CMK (cell line): ENCODE results near the gene EDARADD.
"Not testable (repeated sequence)": the region's sequence is repeated elsewhere in the genome, so short reads cannot be mapped to it uniquely, and the experiment has no call there.

ENCODE experiments used
- DNase-seq: peaks from one replicate; pipeline ENCODE4 v3.0.0-alpha.2; 2010; ENCODE audit warnings: low read depth

Gene EDARADD

GRCh38 chr1:236438614-236439013 is 44.5 kb downstream of the EDARADD start:
- no peak for DNase-seq

DNA sequence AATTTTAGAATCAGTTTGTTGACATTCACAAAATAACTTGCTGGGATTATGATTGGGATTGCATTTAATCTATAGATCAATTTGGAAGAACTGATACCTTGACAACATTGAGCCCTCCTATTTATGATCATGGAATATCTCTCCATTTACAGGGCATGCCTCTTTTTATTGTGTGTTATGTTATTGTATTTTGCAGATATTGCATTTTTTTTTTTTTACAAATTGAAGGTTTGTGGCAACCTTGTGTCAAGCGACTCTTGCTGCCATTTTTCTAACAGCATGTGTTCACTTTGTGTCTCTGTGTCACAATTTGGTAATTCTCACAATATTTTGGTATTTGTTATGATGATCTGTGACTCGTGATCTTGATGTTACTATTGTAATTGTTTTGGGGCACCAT is 46.3 kb downstream of the EDARADD start:
- DNase-seq, result no peak

DNA sequence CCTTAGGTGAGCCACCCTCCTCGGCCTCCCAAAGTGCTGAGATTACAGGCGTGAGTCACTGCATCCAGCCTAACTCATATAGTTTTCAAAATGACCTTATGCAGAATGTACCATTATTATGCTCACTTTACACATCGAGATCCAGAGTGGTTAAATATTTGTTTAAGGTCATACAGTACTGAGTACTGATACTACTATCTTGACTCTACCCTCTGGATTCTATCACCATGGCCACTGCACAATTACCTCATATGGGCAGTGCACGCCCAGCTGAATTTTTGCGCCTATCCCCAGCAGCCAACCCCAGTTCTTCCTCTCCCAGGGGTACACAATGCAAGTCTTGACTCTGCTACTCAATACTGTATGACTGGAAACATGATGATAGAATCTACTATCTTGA is 56.7 kb downstream of the EDARADD start:
- DNase-seq, result no peak

DNA sequence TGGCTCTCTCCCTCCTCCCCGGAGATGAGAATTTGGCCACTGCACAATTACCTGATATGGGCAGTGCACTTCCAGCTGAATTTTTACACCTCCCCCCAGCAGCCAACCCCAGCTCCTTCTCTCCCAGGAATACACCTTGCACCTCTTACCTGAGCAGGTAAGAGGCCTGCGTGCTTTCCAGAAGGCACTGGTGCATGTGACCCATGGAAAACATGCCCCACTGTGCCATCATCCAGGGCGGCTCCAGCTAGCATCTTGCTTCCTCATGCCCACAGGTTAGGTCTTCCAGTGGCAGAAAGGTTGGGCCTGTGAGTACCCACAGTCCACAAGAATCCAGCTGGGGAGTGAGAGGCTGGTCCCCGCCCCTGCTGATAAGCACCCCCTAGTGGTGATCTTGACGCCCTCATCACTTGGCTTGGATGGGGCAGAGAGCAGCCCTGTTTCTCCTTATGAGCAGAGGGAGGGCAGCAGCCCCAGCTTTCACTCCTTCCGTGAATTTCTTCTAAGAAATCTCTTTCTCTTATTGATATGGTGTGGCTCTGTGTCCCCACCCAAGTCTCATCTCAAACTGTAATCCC is 57.8 kb downstream of the EDARADD start:
- DNase-seq, result peak; percentile 31

- DNase-seq, result no peak
Observed at GRCh38 chr1:236455243-236455642, 61.2 kb downstream of the EDARADD start.

DNA sequence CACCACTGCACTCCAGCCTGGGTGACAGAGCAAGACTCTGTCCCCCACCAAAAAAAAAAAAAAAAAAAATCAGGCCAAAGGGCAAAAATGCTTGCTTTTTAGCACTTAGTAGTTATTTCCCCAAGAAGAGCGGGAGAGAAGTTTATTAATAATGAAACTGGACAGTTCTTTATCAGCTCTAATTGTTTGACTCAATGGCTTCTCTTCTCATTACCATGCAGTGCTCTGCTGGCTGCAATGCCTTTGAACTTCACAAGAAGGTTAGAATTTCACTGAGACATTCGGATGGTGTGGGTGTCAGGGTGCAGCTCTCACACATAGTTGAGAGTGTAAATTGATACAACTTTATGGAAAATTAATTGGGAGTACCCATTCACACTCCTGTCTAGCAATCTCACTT is 63.7 kb downstream of the EDARADD start:
- no peak for DNase-seq

GRCh38 chr1:236458996-236459395 is 64.9 kb downstream of the EDARADD start:
- DNase-seq, result no peak

- no peak for DNase-seq
Observed at GRCh38 chr1:236460103-236460502, 66.0 kb downstream of the EDARADD start.

DNA sequence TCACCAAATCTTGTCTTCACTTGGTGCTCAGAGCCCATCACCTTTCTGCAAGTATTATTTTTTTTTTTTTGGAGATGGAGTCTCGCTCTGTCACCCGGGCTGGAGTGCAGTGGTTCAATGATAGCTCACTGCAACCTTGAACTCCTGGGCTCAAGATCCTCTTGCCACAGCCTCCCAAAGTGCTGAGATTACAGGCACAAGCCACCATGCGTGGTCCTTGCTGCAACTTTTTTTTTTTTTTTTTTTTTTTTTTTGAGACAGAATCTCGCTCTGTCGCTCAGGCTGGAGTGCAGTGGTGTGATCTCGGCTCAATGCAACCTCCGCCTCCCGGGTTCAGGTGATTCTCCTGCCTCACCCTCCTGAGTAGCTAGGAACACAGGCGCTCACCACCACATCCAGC is 70.1 kb downstream of the EDARADD start:
- not testable (repeated sequence) for DNase-seq

- DNase-seq, result no peak
Observed at GRCh38 chr1:236465231-236465958, 71.3 kb downstream of the EDARADD start.

DNA sequence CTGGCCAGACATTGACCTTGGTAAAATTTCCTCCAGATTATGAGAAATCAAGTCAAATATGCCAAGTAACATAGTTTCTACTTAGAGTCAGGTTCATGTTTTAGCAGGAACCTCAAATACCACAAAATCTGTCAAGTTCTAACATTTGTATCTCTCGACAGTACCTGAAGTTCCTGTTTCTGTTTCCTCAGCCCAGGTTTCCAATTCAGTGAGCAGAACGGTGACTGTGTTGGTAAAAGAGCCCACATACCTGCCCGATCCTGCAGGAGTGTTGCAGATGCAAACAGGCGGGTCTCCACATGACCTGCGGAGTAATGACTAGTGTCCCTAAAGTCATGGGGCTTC is 71.8 kb downstream of the EDARADD start:
- no peak for DNase-seq

DNA sequence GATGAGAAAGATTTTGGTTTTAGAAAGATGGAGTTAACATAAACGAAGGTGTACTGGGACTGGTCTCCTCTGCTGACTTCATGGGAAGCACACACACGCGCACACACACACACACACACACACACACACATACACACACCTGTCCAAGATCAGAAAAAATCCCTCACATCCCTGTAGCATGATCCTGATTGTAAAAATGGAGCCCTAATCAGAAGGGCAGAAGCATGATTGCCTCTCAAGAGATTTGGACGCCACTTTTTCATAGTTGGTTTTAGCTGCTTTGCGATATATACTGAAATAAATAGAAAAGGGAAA is 73.2 kb downstream of the EDARADD start:
- DNase-seq, result no peak

DNA sequence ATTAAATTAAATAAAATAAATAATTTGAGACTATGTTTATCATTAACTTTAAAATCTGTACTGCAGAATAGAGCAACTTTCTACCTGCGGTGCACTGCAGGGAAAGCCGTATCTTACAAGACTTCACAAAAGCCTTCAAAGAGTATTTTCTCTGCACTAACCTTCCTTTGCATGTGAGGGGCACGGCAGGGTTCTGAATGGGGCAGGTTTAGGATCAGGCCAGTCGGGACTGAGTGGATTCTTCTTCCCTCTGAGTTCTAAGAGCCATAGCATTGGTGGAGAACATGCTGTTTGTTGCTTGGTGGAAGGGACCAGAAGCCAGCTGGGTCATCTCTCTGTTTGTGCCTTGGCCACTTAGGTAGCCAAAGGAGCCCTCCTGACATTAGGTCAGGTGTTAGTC is 74.5 kb downstream of the EDARADD start:
- DNase-seq, result no peak

DNA sequence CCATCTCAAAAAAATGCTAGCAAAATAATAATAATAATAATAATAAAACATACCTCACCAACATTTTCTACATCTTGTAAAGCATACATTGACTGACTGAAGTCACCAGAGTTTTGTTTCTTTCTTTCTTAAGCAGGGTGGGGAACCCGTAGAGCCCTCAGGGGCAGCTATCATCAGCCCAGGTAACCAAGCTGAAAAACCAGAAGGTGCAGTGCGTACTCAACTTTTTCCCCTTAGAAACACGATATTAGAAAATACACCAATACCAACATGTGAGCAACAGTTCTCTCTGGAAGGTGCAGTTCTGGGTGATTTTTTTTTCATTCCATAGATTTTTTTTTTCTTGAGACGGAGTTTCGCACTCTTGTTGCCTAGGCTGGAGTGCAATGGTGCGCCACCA is 75.4 kb downstream of the EDARADD start:
- DNase-seq, result no peak

- DNase-seq, result no peak
Observed at GRCh38 chr1:236471096-236471495, 77.0 kb downstream of the EDARADD start.

- DNase-seq, result no peak
Observed at GRCh38 chr1:236471653-236472052, 77.6 kb downstream of the EDARADD start.

- DNase-seq, result no peak
Observed at GRCh38 chr1:236472850-236473788, 79.0 kb downstream of the EDARADD start.

DNA sequence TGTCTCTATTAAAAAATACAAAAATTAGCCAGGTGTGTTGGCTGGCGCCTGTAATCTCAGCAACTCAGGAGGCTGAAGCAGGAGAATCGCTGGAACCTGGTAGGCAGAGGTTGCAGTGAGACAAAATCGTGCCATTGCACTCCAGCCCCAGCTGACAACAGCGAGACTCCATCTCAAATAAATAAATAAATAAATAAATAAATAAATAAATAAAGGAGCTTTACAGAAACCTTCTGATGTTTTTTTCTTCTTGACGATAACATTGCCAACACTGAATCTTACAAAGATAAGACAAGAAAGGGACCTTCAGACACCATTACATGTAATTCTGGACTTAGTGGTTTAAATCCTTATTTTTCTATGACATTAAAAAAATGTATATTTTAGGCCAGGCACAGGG is 81.9 kb downstream of the EDARADD start:
- no peak for DNase-seq

DNA sequence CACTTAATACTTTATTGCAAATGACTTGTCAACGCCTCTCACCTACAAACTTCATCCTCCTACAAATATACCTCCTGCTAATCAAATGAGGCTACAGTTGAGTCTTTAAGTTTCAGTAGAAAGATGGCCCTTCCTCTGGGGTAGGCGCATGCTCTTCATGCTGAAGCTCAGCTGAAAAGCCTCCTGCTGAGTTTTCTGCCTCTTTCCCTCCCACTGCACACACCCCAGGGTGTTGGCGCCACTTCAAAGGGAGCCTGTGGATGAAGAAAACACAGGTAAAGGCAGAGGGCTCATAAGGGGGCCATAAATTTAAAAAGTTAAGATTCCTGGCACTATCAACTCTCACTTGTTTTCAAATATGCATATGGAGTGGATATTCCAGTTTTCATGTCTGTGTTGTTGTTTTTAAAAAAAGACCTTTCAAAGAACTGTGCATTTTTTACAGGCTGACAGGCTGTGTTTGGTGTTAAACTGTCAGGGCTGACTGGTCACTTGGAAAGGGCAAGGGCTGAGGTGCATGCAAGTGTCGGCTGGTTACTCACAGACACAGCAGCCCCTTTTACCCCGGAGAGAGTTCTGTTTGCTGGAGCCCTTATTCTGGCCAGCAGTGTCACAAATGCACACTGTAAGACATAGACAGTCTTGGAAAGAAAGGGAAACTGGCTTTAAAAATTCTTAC is 86.8 kb downstream of the EDARADD start:
- no peak for DNase-seq

GRCh38 chr1:236484310-236484971 is 90.4 kb downstream of the EDARADD start:
- no peak for DNase-seq

- no peak for DNase-seq
Observed at GRCh38 chr1:236486356-236487002, 92.4 kb downstream of the EDARADD start.

GRCh38 chr1:236489161-236489560 is 95.1 kb downstream of the EDARADD start:
- DNase-seq, result not testable (repeated sequence)
